Globus pallidus (tissue), 1 donor: ENCODE measurements around the gene MINDY4.
A peak's percentile ranks its signal among the peaks of the same experiment; 100 is the strongest.

ENCODE experiments used
- DNase-seq: peaks from one replicate; pipeline ENCODE4 v3.0.0-alpha.2; 2015; ENCODE audit warnings: low spot score

Gene MINDY4

GRCh38 chr7:30900803-30901362 lies 129.7 kb downstream of the MINDY4 start:
- no peak for DNase-seq

GRCh38 chr7:30901856-30902255 lies 130.6 kb downstream of the MINDY4 start:
- no peak for DNase-seq

DNA sequence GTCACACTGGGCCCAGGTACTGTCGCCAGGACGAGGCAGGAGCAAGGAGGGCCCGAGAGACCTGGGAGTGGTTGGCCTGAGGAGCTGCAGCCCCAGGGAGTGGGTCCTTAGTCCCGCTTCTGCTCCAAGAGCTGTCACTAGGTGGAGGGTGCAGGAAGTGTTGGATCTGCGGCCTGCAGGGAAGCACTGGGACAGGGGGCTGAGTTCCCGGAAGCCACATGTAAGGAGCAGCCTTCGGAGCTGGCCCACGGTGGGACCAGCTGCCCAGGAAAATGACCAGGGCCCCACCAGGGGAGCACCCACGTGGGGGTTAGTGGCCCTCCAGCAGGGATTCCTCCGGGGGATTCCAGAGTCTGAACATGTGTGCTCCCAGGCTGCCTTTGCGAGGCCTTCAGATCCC lies 131.2 kb downstream of the MINDY4 start:
- DNase-seq = no peak

DNA sequence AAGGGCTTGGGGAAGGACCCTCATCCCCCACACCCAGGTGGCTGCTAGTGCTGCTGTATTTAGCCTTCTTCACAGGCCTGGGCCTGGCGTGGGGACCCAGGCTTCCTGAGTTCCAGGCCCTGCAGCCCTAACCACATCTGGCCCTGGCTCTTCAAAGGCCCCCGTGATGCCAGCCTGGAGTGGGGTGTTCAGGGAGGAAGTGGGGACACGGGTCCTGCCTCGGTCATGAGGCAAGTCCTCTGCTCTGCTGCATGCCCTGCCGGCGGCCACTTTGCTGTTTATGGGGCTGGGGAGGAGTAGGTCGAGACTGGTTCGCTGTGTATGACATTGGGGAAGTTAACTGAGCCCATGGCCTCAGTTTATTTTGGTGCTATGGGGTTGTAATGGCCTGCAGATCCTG lies 131.9 kb downstream of the MINDY4 start:
- no peak for DNase-seq

GRCh38 chr7:30904561-30904960 lies 133.3 kb downstream of the MINDY4 start:
- DNase-seq = no peak

DNA sequence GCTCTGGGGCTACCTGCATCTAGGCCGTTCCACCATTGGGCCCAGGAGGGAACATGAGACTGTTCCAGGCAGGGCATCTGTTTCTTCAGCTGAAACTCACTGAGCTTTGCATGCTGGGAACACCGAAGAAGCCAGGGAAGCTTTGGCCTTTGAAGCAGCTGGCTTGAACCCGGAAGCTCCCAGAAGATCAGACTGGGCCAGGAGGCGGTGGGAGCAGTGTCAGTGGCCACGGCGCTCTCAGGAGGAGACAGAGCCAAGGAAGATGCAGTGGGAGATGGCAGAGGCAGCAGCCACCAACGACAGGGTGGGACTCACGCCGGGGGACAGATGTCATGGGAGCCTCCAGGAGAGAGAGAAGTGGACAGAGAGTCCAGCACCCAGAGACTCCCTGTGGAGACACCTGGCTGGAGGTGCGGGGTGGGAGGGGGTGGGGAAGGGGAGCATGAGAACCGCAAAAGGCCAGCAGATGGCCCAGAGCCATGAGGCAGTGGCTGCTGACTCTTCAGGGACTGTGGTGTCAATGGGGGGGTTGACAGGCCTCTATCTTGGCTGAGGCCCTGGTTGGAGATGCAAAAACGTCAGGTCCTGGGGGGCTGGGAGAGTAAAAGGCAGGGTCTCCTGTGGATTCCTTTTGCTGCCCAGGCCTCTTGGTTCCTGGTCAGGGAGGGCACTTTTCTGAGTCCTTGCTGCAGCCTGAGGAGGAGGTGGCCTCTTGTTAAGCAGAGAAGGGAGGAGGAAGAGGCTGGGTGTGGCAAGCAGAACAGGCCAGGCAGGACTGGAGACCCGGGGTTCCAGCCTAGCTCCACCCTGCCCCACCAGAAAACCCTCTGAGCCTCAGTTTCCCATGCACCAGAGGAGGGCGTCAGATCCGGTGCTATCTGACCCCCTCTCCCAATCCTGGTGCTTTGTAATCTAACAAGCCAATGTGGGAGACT lies 134.1 kb downstream of the MINDY4 start:
- no peak for DNase-seq

DNA sequence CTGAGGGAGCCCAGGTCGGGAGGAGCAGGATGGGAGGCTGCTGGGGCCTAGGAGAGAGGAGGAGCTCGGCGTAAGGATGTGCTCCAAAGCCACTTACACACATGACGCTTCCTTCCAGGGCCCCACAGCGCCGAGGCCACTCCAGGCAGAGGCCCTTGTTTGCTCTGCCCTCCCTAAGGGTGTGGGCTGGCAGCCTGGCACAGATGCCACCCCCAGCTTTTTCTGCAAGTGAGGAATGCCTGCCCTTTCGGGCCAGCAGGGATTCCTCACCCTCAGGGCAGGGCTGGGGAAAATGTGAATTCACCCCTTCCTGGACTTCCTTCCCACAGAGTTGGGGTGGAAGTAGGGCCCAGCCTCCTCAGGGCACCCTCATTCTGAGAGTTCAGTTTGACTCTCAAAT lies 134.8 kb downstream of the MINDY4 start:
- no peak for DNase-seq

- DNase-seq = no peak
Measured at GRCh38 chr7:30906515-30907240, 135.5 kb downstream of the MINDY4 start.

- DNase-seq = no peak
Measured at GRCh38 chr7:30907527-30908267, 136.5 kb downstream of the MINDY4 start.

- DNase-seq = no peak
Measured at GRCh38 chr7:30908681-30909080, 137.5 kb downstream of the MINDY4 start.

DNA sequence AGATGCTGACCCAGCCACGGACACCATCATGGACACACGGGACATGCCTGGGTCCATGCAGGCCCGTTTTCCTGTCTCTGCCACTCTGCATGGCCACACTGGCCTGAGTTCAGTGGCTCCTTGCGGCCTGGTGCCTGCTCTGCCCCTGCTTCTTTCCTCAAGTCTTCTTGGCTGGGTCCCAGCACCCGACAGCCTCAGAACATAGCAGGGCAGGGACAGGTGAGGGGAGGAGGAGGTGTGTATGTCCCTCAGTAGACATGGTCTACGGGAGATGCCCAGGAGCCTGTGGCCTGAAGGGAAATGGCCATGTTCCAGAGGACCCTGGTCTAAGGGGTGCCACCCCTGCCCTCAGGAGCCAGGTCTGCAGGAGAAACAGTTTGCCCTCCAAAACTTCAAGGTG lies 138.2 kb downstream of the MINDY4 start:
- no peak for DNase-seq

DNA sequence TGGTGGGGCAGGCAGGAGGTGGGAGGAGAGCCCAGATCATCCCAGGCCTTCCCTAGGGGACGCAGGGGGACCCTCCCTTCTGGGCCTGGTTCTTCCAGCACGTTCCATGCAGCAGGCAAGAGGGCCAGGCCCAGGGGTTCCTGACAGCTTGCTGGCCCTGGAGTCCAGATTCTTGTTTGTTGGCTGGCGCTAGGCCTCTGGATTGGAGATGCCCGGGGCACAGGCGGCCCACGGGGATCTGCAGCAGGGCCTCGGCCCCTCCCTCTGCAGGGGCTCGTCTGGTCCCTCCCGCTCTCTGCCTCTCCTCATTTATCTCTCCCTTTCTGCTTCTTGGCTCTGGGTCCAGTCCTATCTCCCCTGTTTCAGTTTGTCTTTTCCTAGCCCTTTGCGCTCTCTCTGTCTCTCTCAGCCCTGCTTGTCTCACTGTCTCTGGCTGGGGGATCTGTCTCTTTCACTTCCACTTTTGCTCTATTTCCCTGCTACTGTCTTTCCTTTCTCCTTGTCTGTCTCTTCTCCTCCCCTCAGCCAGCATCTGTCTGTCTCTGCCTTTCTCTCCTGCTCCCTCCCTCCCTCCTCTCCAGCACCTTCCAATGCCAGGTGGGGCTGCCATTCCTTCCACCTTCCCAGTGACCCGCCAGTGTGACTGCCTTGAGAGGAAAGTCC lies 139.3 kb downstream of the MINDY4 start:
- no peak for DNase-seq

- DNase-seq = no peak
Measured at GRCh38 chr7:30911133-30911532, 139.9 kb downstream of the MINDY4 start.

DNA sequence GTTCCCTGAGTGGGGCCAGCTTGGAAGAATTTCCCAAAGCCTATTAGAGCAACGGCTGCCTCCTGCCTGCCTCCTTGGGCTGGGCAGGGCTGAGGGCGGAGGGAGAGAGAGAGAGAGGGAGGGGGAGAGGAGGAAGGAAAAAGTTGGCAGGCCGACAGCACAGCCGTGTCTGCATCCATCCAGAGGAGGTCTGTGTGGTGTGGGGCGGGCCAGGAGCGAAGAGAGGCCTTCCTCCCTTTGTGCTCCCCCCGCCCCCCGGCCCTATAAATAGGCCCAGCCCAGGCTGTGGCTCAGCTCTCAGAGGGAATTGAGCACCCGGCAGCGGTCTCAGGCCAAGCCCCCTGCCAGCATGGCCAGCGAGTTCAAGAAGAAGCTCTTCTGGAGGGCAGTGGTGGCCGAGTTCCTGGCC lies 140.3 kb downstream of the MINDY4 start, which contains the start of gene AQP1:
AQP1 (plus strand) TSS at position 293 of the 409 bp plus-strand sequence; CDS start at position 350, 57 bp downstream.
- DNase-seq = peak; percentile 68

- peak; percentile 20 for DNase-seq
Measured at GRCh38 chr7:30912021-30912730, 141.0 kb downstream of the MINDY4 start.

GRCh38 chr7:30912731-30912985 lies 141.4 kb downstream of the MINDY4 start:
- no peak for DNase-seq

GRCh38 chr7:30912986-30913811 lies 142.0 kb downstream of the MINDY4 start:
- DNase-seq = no peak

DNA sequence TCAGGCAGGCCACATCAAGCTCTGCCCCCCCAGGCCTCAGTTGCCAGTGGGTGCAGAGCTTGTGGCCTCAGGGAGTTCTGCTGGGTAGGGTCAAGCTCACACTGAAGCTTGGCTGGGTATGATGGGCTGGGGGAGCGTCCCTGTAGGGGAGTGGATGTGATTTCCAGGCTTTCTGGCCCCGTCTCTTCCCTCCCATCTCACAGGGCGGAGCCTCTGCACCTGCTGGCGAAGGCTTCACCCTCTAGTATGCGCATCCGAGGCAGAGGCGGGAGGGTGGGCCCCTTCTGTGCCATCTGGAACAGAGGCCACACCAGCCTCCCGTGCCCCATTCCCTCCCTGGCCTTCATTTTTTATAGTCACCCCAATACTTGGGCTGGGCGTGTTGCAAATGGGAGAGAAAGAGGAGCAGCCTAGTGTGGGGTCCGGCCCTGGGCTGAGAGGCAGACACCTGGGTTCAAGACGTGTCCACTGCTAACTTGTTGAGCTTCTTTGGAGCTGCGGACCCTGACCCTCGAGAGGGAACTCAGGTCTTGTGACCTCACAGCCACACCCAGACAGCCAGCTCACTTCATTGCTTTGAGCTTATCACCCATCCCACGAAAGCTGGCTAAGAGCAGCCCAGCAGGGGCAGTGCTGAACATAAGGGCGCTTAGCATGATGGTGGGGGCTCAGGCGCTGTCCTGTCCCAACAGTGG lies 142.8 kb downstream of the MINDY4 start:
- DNase-seq = no peak

- no peak for DNase-seq
Measured at GRCh38 chr7:30914596-30914995, 143.4 kb downstream of the MINDY4 start.
